Left lung (tissue), 10 donors: ENCODE results near the gene TECRL. TPM values are rescaled to one million over a fixed set of nuclear protein-coding genes. Genes with fewer than 3 reads are reported as not detected.

Source experiments
- ATAC-seq: fragments of 200-7000 bp; cut with Tn5 transposase; one replicate; pipeline ENCODE4 v1.9.1; 2020; ENCODE audit warnings: moderate library complexity
- DNase-seq, 4 donors: peaks; one replicate each; pipeline ENCODE4 v3.0.0-alpha.2; 2013 to 2020
- H3K27ac ChIP-seq, 2 donors: fragments of 200-600 bp; sonication (generic) in 1 of 2; one replicate each; pipeline versions ENCODE4 v1.5.0 to v1.8.0; 2020 to 2021
- H3K27me3 ChIP-seq, 2 donors: fragments of 200-600 bp; sonication (generic) in 1 of 2; one replicate each; pipeline versions ENCODE4 v1.5.0 to v1.8.0; 2020 to 2021
- H3K36me3 ChIP-seq, 2 donors: fragments of 200-600 bp; sonication (generic) in 1 of 2; one replicate each; pipeline versions ENCODE4 v1.5.0 to v1.8.0; 2020 to 2021
- H3K4me1 ChIP-seq, 2 donors: fragments of 200-600 bp; one replicate each; pipeline ENCODE4 v1.8.0; 2021
- H3K4me3 ChIP-seq, 2 donors: fragments of 200-600 bp; sonication (generic) in 1 of 2; one replicate each; pipeline versions ENCODE4 v1.5.0 to v1.8.0; 2020 to 2021; ENCODE audit warnings: mild to moderate bottlenecking in 1 of 2
- H3K9me3 ChIP-seq, 2 donors: fragments of 200-600 bp; sonication (generic) in 1 of 2; one replicate each; pipeline versions ENCODE4 v1.5.0 to v1.8.0; 2020 to 2021
- intact Hi-C, 2 donors: fragments of 100-400 bp; cut with DNase I; formaldehyde crosslinking; loops; one replicate each; pipeline versions ENCODE4 v1.11.2 to v1.14.2; 2022
- polyA plus RNA-seq, 6 donors: library from polyadenylated mRNA; unstranded; fragments of 120-200 nt; gene quantifications; one replicate each; pipeline ENCODE4 v1.2.1, GENCODE V29; 2013; ENCODE audit not compliant: insufficient read length in 6 of 6
- total RNA-seq, 2 donors: library from RNA; stranded (reverse); fragmentation: NEBNext Ultra II Directional; extraction: Animal tissue kit (Norgen Biotek cat#: 25700); gene quantifications; one replicate each; pipeline ENCODE4 v1.2.1, GENCODE V29; 2021
- TF ChIP-seq, protein P1 (sequence below), 2 donors: fragments of 200-600 bp; sonication (generic) in 1 of 2; IDR thresholded peaks; one replicate each; pipeline versions ENCODE4 v1.5.0 to v1.8.0; 2021; ENCODE audit warnings: antibody characterized with exemption in 2 of 2
- donor health status: DM: no; HTN: yes; CAD: no.
- donor health status: DM: no; HTN: no; CAD: no.

TECRL gene
- total and polyA plus RNA-seq, 8 donors: 0.04 to 0.65 (median 0.23) TPM; not detected in 4

DNA sequence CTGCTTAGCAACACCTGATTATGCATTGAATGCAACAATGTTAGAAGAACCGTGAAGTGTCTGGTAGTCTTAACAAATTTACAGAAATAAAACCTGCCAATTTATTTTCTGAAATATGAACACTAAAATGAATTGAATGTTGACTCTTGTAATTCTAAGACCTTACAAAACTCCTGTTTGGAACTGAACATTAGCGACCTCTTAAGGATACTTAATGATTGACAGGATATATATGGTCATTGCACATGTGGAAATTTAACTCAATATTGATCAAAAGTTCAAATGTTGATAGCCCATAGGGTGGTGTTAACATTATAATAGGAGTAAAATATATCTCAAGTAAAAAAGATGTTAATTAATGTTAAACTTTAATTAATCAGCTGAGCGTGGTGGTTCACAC lies 79.1 kb downstream of the TECRL start:
- no peak overlapping the region for H3K4me3 ChIP-seq
- no peak overlapping the region for H3K27ac ChIP-seq
- H3K4me1 ChIP-seq: no peaks in the 10 kb centered on the region
- no peaks in the 10 kb centered on the region for H3K36me3 ChIP-seq
- H3K27me3 ChIP-seq: no peaks in the 10 kb centered on the region
- ATAC-seq: no peak
- H3K9me3 ChIP-seq: peaks cover 0 to 9% of the 10 kb centered on the region in 2 donors
- TF ChIP-seq, protein P1, sequence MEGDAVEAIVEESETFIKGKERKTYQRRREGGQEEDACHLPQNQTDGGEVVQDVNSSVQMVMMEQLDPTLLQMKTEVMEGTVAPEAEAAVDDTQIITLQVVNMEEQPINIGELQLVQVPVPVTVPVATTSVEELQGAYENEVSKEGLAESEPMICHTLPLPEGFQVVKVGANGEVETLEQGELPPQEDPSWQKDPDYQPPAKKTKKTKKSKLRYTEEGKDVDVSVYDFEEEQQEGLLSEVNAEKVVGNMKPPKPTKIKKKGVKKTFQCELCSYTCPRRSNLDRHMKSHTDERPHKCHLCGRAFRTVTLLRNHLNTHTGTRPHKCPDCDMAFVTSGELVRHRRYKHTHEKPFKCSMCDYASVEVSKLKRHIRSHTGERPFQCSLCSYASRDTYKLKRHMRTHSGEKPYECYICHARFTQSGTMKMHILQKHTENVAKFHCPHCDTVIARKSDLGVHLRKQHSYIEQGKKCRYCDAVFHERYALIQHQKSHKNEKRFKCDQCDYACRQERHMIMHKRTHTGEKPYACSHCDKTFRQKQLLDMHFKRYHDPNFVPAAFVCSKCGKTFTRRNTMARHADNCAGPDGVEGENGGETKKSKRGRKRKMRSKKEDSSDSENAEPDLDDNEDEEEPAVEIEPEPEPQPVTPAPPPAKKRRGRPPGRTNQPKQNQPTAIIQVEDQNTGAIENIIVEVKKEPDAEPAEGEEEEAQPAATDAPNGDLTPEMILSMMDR (IDR thresholded peaks at IDR 0.05): no peak
- intact Hi-C loops: no loop called here
- DNase-seq: no peak

DNA sequence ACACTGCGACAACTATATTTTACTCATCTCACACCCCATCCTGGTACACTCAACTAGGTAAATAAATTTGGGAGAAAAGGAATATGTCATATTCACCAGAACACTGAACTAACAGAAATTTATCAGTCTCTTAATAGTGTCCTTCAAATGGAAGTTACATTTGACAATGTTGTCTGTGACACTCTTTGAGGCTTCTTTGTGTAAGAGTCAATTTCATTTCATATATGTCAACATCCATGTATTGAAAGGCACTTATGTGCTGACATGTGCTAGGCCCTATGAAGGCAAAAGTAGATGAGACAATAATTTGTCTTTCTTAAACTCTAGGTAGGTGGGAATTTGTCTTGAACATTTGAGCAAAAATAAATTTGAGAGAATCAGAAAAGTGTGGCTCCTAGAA lies 82.0 kb downstream of the TECRL start:
- no peaks in the 10 kb centered on the region for H3K4me1 ChIP-seq
- DNase-seq (no peak), ATAC-seq (no peak)
- no peak overlapping the region for H3K27ac ChIP-seq
- peaks cover 0 to 14% of the 10 kb centered on the region in 2 donors for H3K9me3 ChIP-seq
- intact Hi-C loops: no loop called here
- H3K27me3 ChIP-seq: no peaks in the 10 kb centered on the region
- TF ChIP-seq, protein P1 (IDR thresholded peaks at IDR 0.05): no peak
- no peak overlapping the region for H3K4me3 ChIP-seq
- no peaks in the 10 kb centered on the region for H3K36me3 ChIP-seq

DNA sequence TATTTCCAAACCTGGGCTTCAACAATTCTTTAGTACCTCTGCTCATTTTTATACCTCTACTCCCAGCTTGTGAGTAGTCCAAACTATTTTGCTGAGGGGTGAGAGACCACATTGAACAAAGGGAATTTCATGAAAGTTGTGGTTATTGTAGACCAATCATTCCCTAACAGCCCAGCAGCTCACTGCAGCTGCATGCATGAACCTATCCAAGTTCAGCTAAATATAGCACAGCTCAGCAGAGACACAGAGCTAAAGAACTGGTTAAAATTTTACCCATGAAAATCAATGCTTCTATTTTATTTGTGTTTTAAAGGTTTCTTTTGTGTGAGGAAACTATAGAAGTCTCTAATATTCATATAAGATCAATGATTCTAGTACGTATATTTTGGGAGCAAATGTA lies 82.7 kb downstream of the TECRL start:
- Histone ChIP-seq H3K4me3 (no peak overlapping the region), H3K27me3 (no peaks in the 10 kb centered on the region), H3K27ac (no peak overlapping the region), H3K4me1 (no peaks in the 10 kb centered on the region), H3K9me3 (peaks cover 0 to 14% of the 10 kb centered on the region in 2 donors), H3K36me3 (no peaks in the 10 kb centered on the region)
- ATAC-seq: no peak
- intact Hi-C loops: no loop called here
- TF ChIP-seq, protein P1 (IDR thresholded peaks at IDR 0.05): no peak
- no peak for DNase-seq

DNA sequence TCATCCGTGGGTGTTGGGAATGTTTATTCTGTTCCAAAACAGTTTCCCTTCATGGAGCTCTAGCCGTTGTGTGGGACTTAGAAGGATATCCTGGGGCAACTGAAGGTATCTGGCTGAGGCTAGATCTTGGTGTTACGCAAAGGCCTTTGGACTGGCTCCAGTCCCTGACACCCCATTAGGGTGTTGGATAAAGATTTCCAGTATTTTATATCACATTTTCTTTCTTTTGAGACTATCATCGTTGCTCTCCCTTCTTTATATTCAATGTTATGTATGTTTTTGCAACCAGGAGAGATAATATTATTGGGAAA lies 103.0 kb downstream of the TECRL start:
- Histone ChIP-seq H3K27me3 (no peaks in the 10 kb centered on the region), H3K27ac (no peak overlapping the region), H3K36me3 (no peaks in the 10 kb centered on the region), H3K9me3 (peaks cover 0 to 27% of the 10 kb centered on the region in 2 donors), H3K4me1 (no peaks in the 10 kb centered on the region), H3K4me3 (no peak overlapping the region)
- TF ChIP-seq, protein P1 (IDR thresholded peaks at IDR 0.05): no peak
- DNase-seq (no peak), ATAC-seq (no peak)
- intact Hi-C loops: no loop called here

DNA sequence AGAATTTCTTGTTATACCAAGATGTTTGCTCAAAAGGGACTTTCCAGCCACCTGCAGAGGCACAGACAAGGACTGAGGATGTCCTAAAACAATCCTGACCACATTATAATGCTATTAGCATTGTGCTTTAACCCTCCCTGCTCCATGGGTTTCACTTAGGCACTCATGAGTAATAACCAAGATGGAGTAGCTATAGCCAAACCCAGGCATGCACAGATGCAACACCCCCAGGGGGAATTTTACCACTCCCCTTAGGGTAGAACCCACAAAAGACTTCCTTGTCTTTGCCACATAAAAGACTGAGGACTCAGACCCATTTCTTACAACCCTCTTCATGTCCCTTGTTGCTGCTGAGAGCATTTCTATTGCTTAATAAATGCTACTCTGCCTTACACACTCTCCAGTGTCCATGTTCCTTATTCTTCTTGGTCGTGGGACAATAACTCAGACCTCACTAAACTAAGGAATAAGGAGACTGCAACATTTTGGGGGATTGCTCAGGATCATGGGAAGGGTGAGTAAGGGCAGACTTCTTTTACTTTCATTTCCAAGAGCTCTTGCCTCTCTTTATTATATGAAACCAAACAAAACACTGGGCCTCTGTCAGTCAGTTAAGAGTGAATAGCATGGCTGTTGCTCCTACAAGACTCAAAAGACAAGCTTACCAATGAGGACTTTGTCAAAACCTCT lies 103.5 kb downstream of the TECRL start:
- no peaks in the 10 kb centered on the region for H3K4me1 ChIP-seq
- TF ChIP-seq, protein P1 (IDR thresholded peaks at IDR 0.05): no peak
- H3K36me3 ChIP-seq: no peaks in the 10 kb centered on the region
- H3K4me3 ChIP-seq: no peak overlapping the region
- H3K9me3 ChIP-seq: peaks cover 0 to 27% of the 10 kb centered on the region in 2 donors
- intact Hi-C loops: no loop called here
- H3K27ac ChIP-seq: no peak overlapping the region
- ATAC-seq: no peak
- H3K27me3 ChIP-seq: no peaks in the 10 kb centered on the region
- DNase-seq: no peak
